MV-4-11 (cell line): Measurements from ENCODE around the gene HSP90AB1.

Experiments
- DNase-seq: peaks from one replicate; lab custom pipeline; 2025; lab: John Stamatoyannopoulos, UW

The HSP90AB1 gene

DNA sequence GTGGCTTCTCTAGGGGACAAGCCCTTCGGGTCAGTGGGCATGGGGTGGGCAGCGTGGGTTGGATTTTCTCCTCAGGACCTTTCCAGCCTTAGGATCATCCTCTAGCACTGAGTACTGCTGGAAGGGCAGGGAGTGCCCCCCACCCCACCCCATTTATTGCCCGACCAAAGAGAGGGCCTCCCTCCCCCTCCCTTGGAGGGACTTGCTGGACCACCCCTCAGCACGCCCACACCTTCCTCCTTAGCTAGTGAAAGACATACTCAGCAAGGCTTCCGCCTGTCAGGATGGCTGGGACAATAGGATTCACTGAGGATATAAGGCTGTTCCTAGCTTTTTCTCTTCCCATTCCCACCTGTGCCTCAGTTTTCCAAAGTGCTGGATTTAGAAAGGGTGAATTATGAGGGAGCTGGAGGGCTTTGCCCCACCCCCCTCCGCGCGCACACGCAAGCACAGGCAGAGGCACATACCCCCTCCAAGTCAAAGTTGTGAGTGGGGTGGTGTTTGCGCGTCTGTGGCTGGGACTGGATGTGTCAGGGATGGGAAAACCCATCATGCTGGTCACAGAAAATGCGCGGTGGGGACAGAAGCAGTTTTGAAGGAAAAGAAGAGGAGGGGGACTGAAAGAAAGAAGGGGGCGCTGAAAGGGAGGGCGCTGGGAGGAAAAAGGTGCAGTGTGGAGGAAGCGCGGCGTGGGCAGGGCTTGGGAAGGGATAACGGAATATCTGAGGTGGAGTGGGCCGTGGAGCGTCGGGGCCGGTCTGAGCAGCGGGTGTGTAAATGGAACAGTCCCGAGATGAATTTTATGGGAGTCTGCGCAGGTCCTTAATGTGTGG is 24.2 kb upstream of the HSP90AB1 start:
- no peak for DNase-seq

DNA sequence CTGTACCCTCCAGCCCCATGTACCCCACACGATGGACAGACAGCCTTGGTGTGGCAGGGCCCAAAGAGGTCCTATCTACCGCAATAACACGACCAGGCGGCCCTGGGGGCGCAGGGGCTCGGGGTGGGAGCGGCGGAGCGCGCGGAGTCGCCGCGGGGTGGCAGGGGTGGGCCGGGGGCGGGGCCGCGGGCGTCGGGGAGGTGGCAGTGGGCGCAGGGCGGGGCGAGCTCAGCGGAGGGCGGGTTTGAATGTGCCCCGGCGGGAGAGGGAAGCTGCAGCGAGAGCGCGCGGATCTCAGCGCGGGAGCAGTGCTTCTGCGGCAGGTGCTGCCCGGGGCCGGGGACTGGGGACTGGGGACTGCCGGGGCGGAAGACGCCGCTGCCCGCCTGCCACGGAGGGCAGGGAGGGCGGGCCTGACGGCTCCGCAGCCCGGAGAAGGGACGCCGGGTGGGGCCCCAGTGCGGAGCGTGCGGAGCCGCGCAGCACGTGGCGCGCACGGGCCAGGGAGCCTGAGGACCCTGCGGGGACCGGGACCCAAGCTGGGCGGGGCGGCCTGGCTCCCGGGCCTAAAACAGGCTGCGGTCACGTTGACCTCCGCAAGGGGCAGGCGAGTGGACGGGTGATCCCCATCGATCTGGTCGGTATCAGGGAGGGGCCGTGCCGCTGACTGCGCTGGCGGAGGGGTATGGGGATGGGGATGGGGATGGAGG is 23.4 kb upstream of the HSP90AB1 start, which contains the start of gene SLC29A1:
Gene SLC29A1 (plus strand): TSS at position 277 of the 710 bp plus-strand sequence. CDS start 3,719 bp downstream, outside the sequence.
- peak; percentile 62 for DNase-seq

DNA sequence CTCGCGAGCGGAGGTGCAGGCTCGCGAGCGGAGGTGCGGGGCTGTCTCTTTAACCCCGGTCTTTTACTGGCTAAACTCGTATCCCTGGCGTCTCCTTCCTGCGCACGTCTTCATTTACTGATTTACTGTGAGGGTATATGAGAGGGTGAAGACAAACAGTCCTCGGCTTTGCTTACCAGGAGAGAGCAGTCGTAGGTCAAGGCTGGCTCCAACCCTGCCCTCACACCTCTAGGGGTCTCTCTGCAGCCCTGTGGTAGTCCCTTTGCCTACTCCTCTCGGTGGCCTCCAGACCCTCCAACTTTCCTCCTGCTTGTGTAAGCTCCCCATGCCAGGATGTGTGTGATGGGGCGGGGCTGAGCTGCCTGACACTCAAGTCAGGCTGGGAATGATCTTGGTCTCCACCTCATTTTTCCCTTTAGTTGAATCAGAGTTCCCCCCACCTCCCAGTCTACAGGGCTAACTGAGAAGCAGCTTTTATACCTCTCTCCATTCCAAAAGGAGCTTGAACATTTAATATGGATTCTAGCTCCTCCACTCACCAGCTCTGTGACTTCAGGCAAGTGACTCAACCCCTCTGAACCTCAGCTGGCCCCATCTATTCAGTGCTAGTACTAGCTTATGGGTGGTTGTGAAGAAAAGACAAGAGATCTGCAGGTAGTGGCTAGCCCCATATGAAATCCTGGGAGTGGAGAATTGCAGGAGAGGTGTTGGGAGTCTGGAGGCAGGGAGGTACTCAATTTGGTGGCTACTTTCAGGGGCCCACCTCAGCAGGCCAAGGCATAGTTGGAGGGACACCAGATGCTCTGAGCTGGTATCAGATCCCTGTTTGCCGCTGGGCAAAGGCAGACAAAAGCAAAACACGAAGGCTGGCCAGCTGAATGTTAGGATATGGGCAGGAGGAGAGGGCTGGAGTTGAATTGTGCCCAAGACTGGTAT is 22.6 kb upstream of the HSP90AB1 start:
- no peak for DNase-seq

DNA sequence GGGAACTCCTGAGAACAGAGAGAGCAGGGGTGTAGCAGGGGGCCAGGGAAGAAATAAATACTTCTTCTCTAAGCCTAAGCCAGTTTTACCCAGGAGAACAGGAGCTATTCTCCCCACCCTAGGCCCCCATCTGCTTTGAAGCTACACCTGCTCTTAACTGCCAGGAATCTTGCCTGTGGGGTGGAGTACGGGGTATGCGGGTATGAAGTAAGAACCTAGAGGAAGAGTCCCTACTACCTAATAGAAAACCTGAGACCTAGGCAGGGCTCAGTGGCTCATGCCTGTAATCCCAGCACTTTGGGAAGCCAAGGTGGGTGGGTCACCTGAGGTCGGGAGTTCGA is 22.0 kb upstream of the HSP90AB1 start:
- DNase-seq: no peak

DNA sequence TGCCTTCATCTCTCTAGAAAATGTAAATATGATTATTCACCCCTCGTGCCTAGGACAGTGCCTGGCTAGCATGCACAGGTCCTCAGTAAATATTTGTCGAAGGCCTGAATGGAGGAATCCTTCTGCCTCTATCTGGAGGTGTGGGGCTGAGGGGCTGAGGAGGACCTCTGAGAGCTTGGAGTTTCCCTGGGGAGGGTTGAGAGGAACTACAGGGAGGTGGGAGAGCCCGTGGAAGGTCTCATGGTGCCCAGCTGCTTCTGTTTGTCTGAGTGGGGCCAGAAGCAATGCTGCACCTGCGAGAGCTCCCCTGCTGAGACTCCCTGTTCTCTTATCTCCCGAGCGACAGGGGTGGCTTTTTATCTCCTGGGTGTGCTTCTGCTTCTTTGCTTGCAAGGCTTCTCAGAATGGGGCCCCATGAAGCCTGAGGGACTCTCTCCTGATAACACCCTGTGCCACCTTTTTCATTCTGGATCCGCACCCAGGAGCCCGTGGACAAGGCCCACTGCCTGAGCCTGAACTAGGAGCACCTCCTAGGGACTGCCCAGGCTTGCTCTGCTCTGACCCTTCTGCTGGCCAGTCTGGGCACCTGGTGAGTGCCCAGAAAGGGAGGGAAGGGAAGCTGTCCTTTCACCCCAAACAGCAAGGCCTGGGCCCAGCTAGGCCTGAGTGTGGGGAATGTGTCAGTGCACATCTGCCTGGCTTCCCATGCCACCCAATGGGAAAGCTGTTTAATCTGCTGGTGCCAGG is 21.1 kb upstream of the HSP90AB1 start:
- no peak for DNase-seq

DNA sequence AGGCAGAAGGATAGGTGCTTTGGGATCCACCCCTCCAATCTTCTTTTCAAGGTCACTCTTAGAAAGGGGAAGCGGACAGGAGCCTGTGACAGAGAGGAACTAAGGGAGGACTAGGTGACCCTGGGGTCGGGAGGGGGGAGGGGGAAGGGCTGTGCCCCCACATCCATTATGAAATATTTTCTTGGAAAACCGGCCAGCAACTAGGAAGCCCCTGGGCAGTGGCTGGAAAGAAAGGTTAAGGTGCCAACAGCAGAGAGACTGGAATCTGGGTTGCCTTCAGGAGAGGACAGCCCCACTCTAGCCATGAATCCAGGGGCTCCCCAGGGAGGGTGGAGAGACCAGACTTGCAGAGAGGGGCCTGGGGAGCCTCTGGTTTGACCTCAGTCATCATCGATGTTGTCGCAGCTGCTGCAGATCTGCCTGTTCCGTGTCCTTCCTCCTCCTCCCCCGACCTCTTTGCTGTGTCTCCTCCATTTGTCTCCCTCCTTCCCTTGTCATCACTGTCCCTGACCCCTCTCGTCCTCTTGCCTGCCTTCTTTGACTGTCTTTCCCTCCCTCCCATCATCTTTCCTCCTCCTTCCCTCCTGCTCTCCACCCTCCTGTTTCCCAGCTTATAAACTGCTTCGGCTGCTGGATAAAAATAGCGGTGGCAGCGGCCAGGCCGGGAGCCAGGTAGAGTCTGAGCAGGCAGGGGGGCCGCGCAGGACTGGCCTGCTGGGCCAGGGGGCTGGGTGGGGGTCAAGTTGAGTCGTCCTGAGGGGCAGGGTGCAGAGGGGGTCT is 20.3 kb upstream of the HSP90AB1 start:
- no peak for DNase-seq

DNA sequence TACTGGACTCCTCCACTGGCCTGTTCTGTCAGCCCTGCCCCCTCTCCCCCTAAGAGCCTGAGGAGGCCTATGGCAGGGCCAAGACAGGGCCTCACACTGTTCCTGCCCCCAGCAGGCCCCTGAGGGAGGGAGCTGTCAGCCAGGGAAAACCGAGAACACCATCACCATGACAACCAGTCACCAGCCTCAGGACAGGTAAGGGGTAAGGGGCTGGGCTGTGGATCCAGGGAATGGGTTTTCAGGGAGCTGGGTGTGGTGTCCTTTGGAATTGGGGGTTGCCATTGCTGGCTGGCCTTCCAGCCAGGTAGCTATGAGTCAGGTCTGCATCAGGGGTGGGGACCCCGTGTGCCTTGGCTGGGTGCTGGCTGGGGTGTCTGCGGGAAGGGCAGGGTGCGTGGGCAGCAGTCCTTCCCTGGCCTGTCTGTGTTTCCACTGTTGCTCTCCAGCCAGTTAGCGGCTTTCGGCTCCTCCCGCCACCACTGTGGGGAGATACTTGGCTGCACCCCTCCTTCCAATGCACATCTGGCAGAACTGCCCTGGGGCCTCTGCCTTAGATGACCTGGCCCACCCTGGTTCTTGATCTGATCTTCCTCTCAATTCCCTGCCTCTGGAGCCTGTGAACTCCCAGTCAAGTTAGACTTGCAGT is 19.6 kb upstream of the HSP90AB1 start:
- no peak for DNase-seq

DNA sequence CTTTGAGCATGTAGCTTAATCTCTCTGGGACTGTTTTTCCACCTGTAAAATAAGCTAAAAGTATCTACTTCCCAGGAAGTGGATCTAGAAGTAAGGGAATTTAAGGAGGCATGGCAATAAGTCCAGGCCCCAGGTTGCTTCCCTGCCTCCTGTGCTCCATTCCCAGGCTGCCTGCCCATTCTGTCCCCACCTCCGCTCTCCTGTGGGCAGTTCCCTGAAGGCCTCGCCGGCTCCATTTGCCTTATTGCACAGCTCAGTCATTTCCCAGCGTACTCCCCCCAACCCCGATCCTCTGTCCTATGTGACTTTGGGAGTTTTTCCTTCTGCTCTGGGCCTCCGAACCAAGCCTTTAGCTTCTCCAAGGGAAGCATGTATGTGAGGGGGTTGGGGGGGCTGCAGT is 18.9 kb upstream of the HSP90AB1 start:
- DNase-seq: no peak

DNA sequence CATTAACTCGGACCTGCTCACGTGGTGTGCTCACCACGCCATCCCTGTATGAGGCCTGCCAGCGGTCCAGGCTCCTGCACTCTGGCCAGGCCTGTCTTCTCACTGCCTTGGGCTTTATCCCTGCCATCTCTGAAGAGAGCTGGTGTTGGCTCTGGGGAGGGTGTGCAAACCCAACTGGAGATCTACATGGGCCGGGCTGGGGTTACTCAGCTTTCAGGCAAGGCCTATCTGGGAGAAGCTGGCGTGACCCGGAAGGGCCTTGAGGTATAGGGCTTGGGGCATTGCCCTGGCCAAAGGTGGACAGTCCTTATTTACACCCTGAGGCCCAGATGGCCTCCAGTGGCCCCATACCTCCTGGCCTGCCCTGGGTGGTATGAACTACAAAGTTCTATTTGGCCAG is 18.5 kb upstream of the HSP90AB1 start:
- no peak for DNase-seq

DNA sequence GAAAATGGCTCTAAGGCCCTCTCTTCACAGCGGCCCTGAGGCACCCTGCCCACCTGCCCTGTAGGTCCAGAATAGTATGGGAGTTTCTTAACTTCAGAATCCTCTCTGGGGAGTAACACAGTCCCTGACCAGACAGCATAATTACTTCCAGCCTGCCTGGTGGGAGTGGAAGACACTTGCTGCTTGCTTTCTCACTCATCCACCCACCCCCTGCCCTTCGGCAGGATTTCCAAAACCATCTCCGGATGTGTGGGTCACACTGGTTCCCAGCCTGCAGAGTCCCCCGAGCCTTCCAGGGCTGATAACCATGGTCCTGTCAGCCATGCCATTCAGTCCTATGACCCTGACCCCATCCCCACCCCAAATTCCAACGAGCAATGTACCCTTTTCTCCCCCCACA is 18.1 kb upstream of the HSP90AB1 start:
- DNase-seq: no peak

DNA sequence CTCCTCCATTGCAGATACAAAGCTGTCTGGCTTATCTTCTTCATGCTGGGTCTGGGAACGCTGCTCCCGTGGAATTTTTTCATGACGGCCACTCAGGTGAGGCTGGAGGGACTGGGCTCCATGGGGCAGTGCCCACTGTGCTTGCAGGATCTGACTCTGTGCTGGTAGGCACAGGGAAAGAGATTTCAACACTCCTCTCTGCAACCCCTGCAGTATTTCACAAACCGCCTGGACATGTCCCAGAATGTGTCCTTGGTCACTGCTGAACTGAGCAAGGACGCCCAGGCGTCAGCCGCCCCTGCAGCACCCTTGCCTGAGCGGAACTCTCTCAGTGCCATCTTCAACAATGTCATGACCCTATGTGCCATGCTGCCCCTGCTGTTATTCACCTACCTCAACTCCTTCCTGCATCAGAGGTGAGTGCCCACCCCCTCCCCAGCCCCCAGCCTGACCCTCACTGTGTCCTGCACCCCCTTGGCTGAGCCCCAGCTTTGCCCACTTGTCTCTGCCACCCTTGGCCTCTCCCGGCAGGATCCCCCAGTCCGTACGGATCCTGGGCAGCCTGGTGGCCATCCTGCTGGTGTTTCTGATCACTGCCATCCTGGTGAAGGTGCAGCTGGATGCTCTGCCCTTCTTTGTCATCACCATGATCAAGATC is 17.4 kb upstream of the HSP90AB1 start:
- no peak for DNase-seq

DNA sequence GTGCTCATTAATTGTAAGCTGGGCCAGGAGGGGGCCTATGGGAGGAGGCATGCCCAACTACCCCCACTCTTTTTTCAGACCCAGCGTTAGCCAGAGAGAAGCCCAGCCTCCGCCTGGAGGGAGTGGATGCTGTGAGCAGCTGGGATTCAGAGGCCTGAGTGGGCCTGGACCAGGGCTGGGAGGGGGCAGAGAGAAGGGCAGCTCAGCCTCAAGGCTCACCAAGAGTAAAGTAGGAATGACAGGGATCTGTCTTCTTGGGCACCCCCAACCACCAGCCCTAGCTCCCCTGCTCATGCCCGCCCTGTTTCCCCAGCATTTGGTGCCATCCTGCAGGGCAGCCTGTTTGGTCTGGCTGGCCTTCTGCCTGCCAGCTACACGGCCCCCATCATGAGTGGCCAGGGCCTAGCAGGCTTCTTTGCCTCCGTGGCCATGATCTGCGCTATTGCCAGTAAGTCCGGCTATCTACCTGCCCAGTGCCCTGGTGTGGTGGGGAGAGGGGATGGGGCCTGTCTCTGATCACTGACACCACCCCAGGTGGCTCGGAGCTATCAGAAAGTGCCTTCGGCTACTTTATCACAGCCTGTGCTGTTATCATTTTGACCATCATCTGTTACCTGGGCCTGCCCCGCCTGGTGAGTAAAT is 16.7 kb upstream of the HSP90AB1 start:
- DNase-seq: no peak

DNA sequence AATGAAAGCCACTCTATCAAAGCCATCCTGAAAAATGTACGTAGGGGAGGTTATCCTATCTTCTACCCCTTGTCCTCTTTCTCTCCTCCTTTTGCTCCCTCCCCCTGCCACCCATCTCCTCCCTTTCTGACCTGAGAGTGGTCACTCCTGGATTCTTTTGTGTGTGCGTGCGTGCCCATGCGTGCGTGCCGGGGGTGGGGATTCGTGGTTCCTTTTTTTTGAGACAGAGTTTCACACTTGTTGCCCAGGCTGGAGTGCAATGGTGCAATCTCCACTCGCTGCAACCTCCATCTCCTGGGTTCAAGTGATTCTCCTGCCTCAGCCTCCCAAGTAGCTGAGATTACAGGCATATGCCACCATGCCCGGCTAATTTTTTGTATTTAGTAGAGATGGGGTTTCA is 15.5 kb upstream of the HSP90AB1 start:
- DNase-seq: peak; percentile 52

DNA sequence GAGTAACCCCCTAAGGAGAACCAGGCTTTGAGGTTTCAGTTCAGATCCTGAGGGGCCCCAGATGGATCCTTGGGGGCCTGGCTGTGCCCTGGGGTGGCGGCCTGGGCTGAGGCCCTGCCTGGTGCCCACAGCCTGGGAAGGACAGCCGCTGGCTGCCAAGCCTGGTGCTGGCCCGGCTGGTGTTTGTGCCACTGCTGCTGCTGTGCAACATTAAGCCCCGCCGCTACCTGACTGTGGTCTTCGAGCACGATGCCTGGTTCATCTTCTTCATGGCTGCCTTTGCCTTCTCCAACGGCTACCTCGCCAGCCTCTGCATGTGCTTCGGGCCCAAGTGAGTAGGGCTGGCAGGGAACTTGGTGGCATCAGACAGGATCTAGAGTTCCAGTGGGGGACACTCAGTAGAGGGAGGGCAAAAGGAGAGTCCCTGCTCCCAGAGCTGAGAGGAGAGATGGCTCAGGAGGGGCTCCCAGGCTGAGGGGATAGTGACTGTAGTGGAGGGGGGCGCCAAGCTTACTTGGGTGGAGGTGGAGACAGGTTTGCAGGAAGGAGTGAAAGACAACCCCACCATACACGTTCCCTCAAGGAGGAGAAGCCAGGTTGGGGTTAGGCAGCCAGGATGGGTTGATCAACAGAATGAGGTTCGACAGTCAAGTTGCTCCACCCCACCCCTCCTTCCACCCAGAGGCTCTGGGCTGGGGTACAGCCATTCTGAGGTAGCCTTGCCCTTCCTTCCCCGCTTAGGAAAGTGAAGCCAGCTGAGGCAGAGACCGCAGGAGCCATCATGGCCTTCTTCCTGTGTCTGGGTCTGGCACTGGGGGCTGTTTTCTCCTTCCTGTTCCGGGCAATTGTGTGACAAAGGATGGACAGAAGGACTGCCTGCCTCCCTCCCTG is 14.0 kb upstream of the HSP90AB1 start:
- no peak for DNase-seq

DNA sequence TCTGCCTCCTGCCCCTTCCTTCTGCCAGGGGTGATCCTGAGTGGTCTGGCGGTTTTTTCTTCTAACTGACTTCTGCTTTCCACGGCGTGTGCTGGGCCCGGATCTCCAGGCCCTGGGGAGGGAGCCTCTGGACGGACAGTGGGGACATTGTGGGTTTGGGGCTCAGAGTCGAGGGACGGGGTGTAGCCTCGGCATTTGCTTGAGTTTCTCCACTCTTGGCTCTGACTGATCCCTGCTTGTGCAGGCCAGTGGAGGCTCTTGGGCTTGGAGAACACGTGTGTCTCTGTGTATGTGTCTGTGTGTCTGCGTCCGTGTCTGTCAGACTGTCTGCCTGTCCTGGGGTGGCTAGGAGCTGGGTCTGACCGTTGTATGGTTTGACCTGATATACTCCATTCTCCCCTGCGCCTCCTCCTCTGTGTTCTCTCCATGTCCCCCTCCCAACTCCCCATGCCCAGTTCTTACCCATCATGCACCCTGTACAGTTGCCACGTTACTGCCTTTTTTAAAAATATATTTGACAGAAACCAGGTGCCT is 13.3 kb upstream of the HSP90AB1 start:
- DNase-seq: peak; percentile 75

DNA sequence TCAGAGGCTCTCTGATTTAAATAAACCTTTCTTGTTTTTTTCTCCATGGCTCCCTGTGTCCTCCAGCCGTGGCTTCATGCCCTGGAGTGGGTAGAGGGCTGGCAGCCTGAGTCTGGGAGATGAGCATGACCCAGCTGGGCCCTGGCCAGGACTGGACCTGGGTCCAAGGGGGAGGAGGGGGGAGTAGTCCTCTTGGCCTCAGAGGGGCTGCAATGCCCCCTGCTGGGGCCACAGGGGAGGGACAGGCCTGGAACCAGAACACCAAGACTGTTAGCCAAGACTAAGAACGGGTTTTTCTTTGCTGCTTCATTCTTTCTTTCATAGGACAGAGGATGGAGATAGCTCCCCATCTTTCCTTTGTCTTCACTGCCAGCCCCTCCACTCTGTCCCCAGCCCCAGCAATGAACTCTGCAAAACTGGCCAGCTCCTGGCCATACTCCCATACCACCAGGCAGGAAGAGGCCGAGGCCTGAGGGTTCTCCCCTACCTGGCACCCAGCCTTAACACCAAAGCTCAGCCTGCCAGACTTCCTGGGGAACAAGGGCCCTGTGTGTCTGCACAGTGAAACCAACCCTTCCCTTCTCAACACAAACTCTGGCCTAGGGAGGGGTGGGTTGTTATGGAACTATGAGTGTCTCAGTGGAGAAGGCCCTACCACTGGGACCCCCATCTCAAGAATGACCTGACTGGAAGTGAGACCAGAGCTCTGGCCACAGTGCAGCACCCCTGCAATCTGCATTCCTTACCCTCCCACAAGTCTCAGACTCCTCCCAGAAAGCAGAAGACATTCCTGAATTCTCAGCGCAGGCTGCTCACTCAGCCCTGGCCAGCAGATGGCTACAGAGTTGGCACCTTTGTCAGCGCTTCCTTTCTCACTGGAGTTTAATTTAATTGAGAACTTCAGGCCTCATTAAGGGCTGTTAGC is 12.5 kb upstream of the HSP90AB1 start:
- peak; percentile 23 for DNase-seq

DNA sequence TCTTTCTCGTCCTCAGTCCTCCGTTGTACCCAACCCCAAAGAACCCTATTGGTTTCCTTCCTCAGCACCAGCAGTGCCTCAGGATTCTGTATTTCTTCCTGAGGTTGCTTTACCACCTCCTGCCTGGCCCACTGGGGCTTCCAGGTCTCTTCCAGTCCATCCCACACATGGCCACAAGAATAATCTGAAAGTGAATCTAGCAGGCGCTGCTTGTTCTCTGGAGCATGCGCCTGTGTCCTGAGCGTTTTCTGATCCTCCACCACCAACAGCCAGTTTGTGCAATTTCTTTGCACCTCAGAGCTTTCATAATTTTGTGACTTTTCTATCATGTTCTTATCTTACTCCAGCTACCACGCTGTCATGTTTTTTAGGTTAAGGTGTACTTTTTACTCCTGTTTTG is 11.6 kb upstream of the HSP90AB1 start:
- DNase-seq: no peak
